Measurements from ENCODE around the gene RLN3.
A peak's percentile ranks its signal among the peaks of the same experiment; 100 is the strongest.

RLN3 gene

DNA sequence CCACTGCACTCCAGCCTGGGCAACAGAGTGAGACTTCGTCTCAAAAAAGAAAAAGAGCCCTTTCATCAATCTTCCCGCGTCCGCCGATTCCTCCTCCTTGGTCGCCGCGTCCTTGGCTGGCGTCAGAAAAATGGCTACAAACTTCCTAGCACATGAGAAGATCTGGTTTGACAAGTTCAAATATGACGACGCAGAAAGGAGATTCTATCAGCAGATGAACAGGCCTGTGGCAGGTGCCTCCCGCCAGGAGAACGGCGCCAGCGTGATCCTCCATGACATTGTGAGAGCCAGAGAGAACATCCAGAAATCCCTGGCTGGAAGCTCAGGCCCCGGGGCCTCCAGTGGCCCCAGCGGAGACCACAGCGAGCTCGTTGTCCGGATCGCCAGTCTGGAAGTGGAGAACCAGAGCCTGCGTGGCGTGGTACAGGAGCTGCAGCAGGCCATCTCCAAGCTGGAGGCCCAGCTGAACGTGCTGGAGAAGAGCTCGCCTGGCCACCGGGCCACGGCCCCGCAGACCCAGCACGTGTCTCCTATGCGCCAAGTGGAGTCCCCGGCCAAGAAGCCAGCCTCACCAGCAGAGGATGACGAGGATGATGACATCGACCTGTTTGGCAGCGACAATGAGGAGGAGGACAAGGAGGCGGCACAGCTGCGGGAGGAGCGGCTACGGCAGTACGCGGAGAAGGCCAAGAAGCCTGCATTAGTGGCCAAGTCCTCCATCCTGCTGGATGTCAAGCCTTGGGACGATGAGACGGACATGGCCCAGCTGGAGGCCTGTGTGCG, 42.5 kb downstream of the RLN3 start:
- TF ChIP-seq, protein P1, sequence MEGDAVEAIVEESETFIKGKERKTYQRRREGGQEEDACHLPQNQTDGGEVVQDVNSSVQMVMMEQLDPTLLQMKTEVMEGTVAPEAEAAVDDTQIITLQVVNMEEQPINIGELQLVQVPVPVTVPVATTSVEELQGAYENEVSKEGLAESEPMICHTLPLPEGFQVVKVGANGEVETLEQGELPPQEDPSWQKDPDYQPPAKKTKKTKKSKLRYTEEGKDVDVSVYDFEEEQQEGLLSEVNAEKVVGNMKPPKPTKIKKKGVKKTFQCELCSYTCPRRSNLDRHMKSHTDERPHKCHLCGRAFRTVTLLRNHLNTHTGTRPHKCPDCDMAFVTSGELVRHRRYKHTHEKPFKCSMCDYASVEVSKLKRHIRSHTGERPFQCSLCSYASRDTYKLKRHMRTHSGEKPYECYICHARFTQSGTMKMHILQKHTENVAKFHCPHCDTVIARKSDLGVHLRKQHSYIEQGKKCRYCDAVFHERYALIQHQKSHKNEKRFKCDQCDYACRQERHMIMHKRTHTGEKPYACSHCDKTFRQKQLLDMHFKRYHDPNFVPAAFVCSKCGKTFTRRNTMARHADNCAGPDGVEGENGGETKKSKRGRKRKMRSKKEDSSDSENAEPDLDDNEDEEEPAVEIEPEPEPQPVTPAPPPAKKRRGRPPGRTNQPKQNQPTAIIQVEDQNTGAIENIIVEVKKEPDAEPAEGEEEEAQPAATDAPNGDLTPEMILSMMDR (conservative IDR thresholded peaks at IDR 0.05): no peak
- TF ChIP-seq ZFX (IDR thresholded peaks at IDR 0.05): no peak
- H3K27ac ChIP-seq: no peak overlapping the region

DNA sequence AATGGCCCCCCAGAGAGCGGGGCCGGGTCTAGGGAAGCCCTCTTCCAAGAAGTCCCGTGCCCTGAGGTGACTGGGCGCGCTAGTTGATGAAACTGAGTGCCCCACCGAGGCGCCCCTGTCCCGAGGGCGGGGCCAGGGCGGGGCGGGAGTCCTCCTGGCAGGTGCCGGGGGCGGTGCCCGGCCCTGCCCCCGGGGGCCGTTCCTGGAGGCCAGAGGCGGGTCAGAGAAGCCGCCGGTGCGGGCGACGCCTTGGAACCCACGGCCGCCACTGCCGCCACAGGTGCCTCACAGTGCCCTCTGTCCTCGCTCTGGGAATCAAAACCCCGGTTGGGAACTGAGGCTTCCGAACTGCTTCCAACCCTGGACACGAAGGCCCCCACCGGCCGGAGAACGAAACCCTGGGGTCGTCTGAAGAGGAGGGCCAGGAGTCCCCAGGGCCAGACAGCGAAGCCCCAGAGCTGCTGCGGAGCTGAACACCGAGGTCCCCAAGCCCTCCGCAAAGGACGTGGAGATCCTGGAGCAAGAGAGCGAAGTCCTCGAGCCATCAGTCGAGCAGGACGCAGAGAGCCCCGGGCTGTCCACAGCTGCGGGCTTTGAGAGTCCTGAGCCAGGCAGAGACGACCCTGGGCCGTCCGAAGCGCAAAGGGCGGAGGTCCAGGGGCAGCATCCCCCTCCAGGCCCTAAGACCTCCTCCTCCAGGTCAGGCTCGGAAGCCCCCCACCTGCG, 44.8 kb downstream of the RLN3 start, which contains the start of gene MISP3:
TSS of gene MISP3 (plus strand) at position 252 of the 726 bp plus-strand sequence. CDS start 524 bp downstream, outside the sequence.
- TF ChIP-seq ZFX (IDR thresholded peaks at IDR 0.05): no peak
- TF ChIP-seq, protein P1 (conservative IDR thresholded peaks at IDR 0.05): no peak
- H3K27ac ChIP-seq: peak within 1 kb of the TSS; percentile 60

DNA sequence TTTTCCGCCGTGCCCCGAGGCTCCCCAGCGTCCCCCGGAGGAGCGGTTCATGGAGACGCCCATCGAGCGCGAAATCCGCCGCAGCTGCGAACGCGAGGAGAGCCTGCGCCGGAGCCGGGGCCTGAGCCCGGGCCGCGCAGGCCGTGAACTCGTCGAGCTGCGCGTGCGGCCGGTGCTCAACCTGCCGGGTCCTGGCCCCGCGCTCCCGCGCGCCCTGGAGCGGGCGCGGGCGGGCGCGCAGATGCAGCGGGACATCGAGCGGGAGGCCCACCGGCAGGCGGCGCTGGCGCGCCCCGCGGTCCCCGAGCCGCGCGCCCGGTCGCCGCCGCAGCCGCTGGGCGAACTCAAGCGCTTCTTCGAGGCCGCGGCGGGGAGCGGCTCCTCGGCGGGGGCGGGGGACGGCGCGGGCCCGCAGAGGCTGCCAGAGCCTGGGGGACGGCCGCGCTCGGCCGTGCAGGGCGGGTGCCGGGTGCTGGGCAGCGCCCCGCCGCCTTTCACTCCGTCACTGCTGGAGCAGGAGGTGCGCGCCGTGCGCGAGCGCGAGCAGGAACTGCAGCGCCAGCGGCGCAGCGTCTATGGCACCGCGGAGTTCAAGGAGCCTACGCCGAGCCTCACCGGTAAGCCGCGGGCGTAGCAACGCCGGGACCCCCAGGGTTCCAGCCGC, 45.4 kb downstream of the RLN3 start:
- peak overlapping the region; percentile 60 for H3K27ac ChIP-seq
- TF ChIP-seq, protein P1 (conservative IDR thresholded peaks at IDR 0.05): peak; percentile 99
- peak; percentile 43; the same call in 1 of the 2 replicates for TF ChIP-seq ZFX (IDR thresholded peaks at IDR 0.05)

DNA sequence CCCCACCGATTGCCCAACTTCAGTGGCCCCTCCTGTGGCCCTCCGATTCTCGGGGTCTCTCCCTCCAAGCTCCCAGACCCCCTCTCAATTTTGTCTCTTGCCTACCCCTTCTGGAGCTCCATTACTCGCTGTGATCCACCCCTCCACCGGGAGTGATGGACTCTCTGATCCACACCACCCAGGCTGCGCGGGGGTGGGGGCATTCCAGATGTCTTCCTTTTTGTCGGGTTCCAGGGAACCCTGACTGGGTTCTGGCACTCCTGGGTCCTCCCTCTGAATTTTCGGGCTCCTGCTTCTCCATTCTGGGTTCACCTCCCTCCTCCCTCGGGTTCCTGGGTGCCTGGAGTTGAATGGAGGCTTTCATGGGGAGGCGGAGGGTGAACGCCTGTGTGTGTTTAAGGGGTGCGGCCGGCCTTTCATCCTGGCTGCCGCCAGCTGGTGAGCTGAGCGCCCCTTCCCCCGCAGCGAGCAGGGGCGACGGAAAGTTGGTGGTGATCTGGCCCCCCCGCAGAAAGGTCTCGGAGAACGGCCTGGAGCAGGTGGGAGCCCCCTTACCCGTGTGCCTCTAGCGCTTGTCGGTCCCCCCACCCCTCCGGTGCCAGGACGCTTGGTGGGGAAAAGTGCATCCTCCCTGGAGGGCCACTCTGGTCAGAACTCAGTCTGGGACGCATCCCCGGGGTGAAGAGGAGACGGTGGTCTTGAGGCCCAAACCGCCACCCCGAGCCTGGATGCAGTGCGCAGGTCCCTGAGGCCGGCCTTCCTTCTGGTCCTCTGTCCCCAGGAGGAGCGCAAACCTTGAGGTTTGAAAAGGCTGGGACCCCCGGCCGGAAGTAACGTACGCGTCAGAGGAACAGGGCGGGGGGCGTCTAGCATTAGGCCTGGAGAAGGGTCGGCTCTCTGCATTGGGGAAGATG, 46.2 kb downstream of the RLN3 start:
- peak overlapping the region; percentile 60 for H3K27ac ChIP-seq
- TF ChIP-seq, protein P1 (conservative IDR thresholded peaks at IDR 0.05): no peak
- TF ChIP-seq ZFX (IDR thresholded peaks at IDR 0.05): no peak

DNA sequence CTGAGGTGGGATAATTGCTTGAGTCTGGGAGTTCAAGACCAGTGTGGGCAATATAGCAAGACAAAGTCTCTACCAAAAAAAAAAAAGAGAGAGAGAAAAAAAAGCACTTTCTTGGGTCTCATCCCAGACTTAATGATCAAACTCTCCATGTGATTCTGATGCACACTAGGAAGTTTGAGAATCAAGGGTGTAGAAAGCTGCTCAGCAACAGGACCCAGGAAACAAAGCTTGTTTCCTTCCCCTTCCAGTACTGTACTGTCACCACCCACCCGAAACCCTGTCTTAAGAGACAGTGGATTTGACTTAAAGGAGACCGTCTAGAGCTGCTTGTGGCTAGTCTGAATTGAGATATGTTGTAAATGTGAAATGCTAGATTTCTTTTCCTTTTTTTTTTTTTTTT, 50.5 kb downstream of the RLN3 start:
- TF ChIP-seq, protein P1 (conservative IDR thresholded peaks at IDR 0.05): no peak
- TF ChIP-seq ZFX (IDR thresholded peaks at IDR 0.05): no peak
- no peak overlapping the region for H3K27ac ChIP-seq

Measured in C4-2B (cell line).